ELF-1 (cell line): ENCODE results near the gene LRIT3.
A peak's percentile ranks its signal among the peaks of the same experiment; 100 is the strongest.

ENCODE experiments used
- DNase-seq: peaks from one replicate; pipeline ENCODE4 v3.0.0-alpha.2; 2016; ENCODE audit warnings: low read depth, low spot score

LRIT3 gene

GRCh38 chr4:109847896-109848442 lies at the start of gene LRIT3:
Gene LRIT3 (plus strand): TSS chr4:109848107. CDS start chr4:109848202, 95 bp downstream.
- DNase-seq, result no peak

- no peak for DNase-seq
Measured at GRCh38 chr4:109798866-109799265, 49.0 kb upstream of the LRIT3 start.

- no peak for DNase-seq
Measured at GRCh38 chr4:109801099-109801789, 46.7 kb upstream of the LRIT3 start.

GRCh38 chr4:109801895-109802319 lies 46.0 kb upstream of the LRIT3 start, which contains the start of gene CFI:
Gene CFI (minus strand): TSS chr4:109801999. CDS start chr4:109801971, 28 bp downstream.
- no peak for DNase-seq

- peak; percentile 38 for DNase-seq
Measured at GRCh38 chr4:109803924-109804571, 43.9 kb upstream of the LRIT3 start.

- no peak for DNase-seq
Measured at GRCh38 chr4:109809655-109810054, 38.3 kb upstream of the LRIT3 start.

- DNase-seq, result peak; percentile 18
Measured at GRCh38 chr4:109810552-109811387, 37.1 kb upstream of the LRIT3 start.

- DNase-seq, result no peak
Measured at GRCh38 chr4:109811707-109812106, 36.2 kb upstream of the LRIT3 start.

GRCh38 chr4:109815151-109816081 lies 32.5 kb upstream of the LRIT3 start, which contains the start of gene GAR1:
Gene GAR1 (plus strand): TSS chr4:109815762. CDS start chr4:109816165, 403 bp downstream.
- peak; percentile 97 for DNase-seq

- no peak for DNase-seq
Measured at GRCh38 chr4:109816082-109816442, 31.8 kb upstream of the LRIT3 start.

- no peak for DNase-seq
Measured at GRCh38 chr4:109816894-109817293, 31.0 kb upstream of the LRIT3 start.

GRCh38 chr4:109818268-109818667 lies 29.6 kb upstream of the LRIT3 start:
- no peak for DNase-seq

GRCh38 chr4:109820563-109820962 lies 27.3 kb upstream of the LRIT3 start:
- DNase-seq, result no peak

GRCh38 chr4:109821185-109821584 lies 26.7 kb upstream of the LRIT3 start:
- no peak for DNase-seq

- no peak for DNase-seq
Measured at GRCh38 chr4:109826719-109827118, 21.2 kb upstream of the LRIT3 start.

- DNase-seq, result no peak
Measured at GRCh38 chr4:109827672-109828071, 20.2 kb upstream of the LRIT3 start, which contains the start of gene RRH. Gene RRH (plus strand): TSS chr4:109827972. CDS start chr4:109828028, 56 bp downstream.

- DNase-seq, result no peak
Measured at GRCh38 chr4:109833756-109834155, 14.2 kb upstream of the LRIT3 start.

- no peak for DNase-seq
Measured at GRCh38 chr4:109836985-109837384, 10.9 kb upstream of the LRIT3 start.

- DNase-seq, result peak; percentile 24
Measured at GRCh38 chr4:109846395-109847098, 1.4 kb upstream of the LRIT3 start.

GRCh38 chr4:109848501-109848900 lies 594 bp downstream of the LRIT3 start:
- no peak for DNase-seq
